ENCODE data around the gene BIN1.
A peak's percentile ranks its signal among the peaks of the same experiment; 100 is the strongest.

Gene BIN1

DNA sequence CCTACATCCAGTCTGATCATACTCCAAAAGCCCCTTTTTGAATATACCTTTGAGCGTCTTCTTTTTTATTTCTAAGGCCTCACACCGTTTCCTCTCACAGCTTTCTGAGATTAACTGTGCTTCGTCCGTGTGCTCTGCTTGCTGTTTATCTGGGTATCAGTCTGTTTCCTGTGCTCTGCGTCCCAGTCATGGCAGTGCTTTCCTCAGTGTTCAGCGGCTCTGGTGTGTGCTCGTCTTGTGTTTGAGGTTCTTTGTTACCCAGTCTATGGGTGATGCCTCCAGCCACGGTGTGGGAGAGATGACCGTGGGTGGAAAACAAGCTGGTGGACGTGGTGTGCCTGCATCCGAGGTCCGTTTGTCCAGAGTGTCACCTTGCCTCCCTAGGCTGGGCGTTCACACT, 33.6 kb upstream of the BIN1 start:
- no peak for TF ChIP-seq CTCF (IDR thresholded peaks at IDR 0.05; ENCODE audit: extremely low read depth, missing control alignments)
- no peak for DNase-seq (ENCODE audit: low spot score)

GRCh38 chr2:127139766-127140165, 32.8 kb upstream of the BIN1 start:
- no peak for TF ChIP-seq CTCF (IDR thresholded peaks at IDR 0.05; ENCODE audit: extremely low read depth, missing control alignments)
- DNase-seq (ENCODE audit: low spot score), result no peak

DNA sequence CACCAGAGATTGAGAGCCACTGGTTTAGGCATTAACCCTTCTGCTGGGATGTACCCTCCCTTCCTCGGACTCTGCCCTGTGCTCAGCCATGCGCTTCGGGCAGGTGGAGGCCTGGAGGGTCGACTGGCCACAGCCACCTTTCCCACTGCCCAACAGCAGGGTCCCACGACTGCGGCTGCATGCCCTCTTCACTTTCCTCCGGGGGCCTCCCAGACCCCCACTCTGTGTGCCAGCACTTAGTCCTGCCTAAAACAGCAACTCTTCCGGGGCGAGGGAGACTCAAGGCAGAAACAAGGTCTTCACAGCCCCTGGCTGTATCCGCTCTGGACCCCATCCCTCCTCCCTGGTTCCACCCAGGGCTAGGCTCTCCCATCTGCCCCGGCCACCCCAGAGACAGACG, 31.3 kb upstream of the BIN1 start:
- TF ChIP-seq CTCF (IDR thresholded peaks at IDR 0.05; ENCODE audit: extremely low read depth, missing control alignments), result no peak
- DNase-seq (ENCODE audit: low spot score), result no peak

GRCh38 chr2:127137741-127138140, 30.8 kb upstream of the BIN1 start:
- no peak for TF ChIP-seq CTCF (IDR thresholded peaks at IDR 0.05; ENCODE audit: extremely low read depth, missing control alignments)

DNA sequence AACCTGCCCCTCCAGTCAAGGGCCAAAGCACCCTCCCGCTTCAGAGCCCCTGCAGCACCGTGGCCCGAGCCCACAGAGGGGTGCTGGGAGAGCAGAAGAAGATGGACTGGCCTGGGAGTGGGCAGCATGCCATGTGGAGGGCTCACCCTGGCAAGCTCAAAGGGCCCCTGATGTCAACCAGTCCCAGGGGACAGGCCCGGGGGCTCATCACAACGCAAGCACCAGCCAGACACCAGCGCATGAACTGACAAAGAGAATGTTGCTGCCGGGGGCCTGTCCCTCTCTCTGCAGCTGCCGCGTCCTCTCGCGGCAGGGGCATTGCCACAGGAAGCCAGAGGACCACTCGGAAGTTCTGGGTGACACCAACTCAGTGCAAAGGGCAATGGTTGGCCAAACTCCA, 30.3 kb upstream of the BIN1 start:
- TF ChIP-seq CTCF (IDR thresholded peaks at IDR 0.05; ENCODE audit: extremely low read depth, missing control alignments), result no peak
- DNase-seq (ENCODE audit: low spot score), result no peak

More at GRCh38 chr2:127137741-127138140, 30.8 kb upstream of the BIN1 start:
- no peak for DNase-seq (ENCODE audit: low spot score)

DNA sequence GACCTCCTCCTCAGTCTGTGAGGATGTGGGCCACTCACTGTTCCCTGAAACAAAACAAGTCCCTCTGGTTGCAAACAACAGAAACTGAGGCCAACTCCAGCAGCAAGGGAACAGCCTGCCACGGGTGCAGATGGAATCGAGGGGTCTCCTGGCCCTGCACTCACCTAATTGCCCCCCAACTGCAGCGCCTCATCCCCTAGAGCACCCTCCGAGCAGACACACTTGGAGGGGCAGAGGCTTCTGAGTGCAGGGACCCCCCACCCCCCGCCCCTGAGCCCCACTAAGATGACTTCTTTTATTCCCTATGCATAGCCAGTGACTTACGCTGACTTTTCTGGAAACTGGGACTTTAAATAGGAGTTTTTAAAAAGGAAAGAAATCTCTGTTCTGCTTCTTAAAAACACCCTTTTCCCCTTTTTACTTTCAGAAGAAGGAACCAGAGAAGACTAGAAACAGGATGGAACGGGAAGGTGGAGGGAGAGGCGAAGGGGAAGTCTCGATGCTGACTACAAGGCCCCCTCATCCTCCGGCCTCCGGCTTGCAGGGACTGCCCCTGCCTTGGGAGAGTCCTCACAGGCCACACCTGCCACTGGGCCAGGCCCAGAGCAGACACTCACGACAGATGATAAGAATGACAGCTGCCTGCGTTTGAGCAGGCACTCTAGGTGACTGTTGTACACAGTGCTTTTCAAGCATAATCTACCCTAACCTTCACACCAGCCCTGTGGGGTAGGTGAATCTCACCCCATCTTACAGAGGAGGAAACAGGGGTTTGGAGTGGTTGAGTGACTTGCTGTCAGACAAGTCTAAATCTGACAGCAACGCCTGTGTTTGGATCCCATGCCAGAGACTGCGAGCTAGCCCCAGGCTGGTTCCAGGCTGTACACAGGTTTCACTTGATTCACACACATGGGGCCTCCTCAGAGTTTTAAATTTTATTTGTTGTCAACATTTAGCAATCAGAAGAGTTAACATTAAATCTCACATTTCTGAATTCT, 28.2 kb upstream of the BIN1 start:
- TF ChIP-seq CTCF (IDR thresholded peaks at IDR 0.05; ENCODE audit: extremely low read depth, missing control alignments), result no peak
- peak; percentile 42 for DNase-seq (ENCODE audit: low spot score)

GRCh38 chr2:127134235-127134634, 27.3 kb upstream of the BIN1 start:
- no peak for DNase-seq (ENCODE audit: low spot score)
- no peak for TF ChIP-seq CTCF (IDR thresholded peaks at IDR 0.05; ENCODE audit: extremely low read depth, missing control alignments)

Measured in GM20000 (cell line).